HUDEP-2 (cell line): ENCODE measurements around the gene DMPK.
"Not testable (repeated sequence)": the region's sequence is repeated elsewhere in the genome, so short reads cannot be mapped to it uniquely, and the experiment has no call there.

Experiments used
- DNase-seq, 76 experiments: peaks; one replicate each; lab custom pipeline; 2025; ENCODE audit not compliant: unreplicated experiment in 76 of 76; lab: John Stamatoyannopoulos, UW

Gene DMPK

DNA sequence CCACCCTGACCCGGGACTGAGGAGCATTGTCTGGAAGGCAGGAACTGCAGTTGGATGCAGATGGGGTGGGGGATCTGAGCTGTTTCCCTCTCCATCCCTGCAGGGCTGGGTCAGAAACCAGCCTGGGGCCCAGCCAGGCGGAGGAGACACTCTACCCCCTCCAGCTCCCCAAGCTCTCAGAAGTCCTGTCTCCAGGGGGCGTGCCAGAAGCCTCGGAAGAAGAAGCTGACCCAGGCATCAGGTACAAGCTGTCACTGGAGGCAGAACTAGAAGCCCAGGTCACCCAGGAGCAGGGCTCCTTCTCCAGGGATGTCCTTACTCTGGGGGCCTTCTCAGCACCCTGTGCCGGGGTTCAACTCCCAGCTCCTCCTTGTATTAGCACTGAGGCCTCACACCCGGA lies 28.7 kb downstream of the DMPK start:
- peak in 22 of 76 experiments; percentile 7 to 56 (median 30) for DNase-seq

DNA sequence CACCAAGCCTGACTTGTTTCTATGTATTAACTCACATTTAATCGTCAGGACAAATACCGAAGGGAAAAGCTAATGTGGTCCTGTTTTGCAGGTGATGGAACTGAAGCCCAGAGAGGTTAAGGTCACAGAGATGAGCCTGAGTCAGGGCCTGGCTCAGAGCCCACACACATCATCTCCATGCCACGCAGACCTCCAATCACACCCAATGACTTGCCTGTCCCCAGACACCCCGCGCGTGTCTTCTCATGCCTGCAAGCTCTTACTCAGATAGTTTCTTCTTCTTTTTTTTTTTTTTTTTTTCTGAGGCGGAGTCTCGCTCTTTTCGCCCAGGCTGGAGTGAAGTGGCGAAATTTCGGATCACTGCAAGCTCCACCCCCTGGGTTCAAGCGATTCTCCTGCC lies 29.7 kb downstream of the DMPK start:
- no peak for DNase-seq

DNA sequence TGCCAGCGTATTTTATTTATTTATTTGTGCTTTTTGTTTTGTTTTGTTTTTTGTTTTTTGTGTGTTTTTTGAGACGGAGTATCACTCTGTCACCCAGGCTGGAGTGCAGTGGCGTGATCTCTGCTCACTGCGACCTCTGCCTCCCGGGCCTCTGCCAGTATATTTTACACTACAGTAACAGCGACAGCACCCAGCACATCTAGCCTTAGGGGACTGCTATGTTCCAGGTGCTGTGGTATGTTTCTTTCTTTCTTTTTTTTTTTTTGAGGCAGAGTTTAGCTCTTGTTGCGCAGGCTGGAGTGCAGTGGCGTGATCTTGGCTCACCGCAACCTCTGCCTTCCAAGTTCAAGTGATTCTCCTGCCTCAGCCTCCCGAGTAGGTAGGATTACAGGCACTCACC lies 30.8 kb downstream of the DMPK start:
- not testable (repeated sequence) for DNase-seq

DNA sequence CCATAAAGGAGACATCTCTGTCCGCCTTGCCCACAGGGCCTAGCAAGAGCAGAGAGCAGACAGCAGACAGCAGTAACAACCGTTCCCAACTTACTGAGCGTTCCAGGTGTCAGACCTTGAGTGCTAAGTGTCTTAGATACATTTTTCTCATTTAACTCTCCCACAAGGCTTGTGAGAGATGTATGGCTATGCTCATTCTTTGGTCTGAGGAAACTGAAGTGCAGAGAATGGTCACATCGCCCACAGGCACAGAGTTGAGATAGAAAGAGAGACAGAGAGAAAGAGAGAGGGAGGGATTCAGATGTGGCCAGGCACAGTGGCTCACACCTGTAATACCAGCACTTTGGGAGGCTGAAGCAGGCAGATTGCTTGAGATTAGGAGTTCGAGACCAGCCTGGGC lies 34.8 kb downstream of the DMPK start:
- DNase-seq: no peak

DNA sequence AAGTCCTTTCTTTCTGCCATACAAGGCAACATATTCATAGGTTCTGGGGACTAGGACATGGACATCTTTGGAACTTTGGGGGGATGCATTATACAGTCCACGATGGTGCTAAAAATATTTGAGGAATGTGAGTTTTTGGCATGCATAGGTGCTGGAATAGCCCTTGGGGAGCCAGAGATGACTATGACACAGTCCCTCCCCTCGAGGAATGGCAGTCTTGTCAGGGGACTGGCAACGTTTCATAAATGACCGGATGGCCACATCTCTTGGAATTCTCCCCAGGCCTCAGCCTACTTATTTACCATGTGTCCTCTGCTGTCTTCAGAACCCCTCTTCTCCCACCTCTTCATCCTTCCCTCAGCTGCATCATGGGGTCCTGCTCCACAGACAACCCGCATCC lies 35.4 kb downstream of the DMPK start:
- DNase-seq: no peak

DNA sequence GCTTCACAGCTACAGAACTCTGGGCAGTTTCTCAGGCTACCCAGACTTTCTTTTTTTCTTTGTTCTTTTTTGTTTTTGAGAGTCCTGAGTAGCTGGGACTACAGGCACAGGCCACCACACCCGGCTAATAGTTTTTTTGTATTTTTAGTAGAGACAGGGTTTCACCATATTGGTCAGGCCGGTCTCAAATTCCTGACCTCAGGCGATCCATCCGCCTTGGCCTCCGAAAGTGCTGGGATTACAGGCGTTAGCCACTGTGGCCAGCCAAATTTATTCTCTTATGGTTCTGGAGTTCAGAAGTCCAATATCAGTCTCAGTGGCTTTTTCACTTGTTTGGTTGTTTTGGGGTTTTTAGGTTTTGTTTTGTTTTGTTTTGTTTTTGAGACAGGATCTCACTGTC lies 36.7 kb downstream of the DMPK start:
- DNase-seq: no peak

DNA sequence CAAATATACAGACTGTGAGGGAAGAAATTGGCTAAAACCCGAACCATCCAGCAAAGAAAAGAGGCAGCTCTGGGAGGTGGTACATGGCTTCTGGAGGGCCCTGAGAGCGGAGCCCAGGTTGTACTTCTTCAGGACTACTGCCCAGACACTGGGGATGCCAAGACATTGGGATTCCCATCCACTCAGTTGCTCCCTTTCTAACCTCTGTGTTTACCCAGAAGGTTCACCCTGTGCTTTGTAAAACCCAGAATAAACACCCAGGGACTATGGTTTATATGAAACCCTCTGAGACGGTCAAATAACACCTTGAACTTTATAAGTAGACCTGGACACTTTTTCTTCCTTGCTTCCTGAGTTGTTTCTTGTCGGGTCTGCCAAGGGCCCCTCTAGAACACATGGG lies 39.3 kb downstream of the DMPK start:
- DNase-seq: no peak

DNA sequence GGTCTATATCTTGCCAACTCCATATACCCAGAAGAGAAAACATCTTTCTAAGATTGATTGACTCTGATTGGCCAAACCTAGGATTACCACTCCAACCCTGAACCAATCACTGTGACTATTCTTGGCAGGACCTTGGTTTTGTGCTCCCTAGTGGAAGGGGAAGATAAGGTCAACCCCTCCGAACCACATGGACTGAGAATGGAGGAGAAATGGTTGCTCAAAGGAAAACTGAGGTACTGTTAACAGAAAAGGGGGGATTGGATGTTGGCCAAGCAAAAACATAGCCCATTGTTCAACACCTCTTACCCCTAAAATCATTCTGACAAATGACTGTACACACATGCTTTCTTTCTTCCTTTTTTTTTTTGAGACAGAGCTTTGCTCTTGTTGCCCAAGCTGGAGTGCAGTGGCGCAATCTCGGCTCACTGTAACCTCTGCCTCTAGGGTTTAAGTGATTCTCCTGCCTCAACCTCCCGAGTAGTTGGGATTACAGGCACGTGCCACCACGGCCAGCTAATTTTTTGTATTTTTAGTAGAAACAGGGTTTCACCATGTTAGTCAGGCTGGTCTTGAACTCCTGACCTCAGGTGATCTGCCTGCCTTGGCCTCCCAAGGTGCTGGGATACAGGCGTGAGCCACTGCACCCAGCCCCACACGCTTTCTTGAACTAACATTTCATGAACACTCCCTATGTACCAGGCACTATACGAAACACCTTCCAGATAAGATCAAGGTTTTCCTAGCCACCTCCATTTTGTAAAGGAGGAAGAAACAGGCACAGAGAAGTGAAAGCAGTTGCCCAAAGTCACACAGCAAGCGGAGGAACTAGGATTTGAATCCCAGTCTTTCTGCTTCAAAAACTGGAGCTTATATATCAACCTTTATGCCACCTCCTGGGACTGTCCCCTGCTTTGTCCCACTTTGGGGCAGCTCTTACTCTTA lies 42.5 kb downstream of the DMPK start:
- peak in 11 of 76 experiments; percentile 17 to 53 (median 27) for DNase-seq

DNA sequence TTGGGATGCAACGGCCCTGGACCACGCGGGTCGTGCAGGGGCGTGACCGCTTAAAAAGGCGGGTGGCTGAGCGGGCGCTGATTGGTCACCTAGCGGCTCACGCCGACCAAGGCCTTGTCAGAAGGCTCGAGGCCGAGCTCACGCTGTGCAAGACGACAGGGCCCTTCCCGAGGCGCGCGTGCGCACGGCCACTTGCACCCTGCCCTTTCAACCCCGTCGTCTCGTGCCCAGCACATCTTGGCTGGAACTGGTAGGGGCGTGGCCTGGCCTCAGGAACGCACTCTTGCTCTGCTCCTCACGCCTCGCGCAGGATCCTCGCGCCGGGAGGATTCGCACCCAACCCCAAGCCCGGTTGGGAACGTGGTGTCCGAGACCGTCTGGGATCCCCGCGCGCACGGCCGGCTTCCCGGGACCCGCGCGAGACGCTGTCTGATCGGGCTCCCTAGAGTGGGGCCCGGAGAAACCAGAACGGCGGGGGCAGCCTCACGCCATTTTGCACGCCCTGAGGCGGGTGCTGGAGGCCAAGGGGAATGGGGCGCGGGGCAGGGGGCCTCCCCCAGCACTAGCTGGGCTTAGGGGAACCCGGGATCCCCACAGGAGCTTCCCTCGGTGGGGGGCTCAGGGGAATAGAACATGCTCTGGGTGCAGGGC lies 49.0 kb downstream of the DMPK start, which contains the start of gene MEIOSIN:
TSS of gene MEIOSIN (plus strand) at position 280 of the 651 bp plus-strand sequence. CDS start 1,938 bp downstream, outside the sequence.
- DNase-seq: no peak

DNA sequence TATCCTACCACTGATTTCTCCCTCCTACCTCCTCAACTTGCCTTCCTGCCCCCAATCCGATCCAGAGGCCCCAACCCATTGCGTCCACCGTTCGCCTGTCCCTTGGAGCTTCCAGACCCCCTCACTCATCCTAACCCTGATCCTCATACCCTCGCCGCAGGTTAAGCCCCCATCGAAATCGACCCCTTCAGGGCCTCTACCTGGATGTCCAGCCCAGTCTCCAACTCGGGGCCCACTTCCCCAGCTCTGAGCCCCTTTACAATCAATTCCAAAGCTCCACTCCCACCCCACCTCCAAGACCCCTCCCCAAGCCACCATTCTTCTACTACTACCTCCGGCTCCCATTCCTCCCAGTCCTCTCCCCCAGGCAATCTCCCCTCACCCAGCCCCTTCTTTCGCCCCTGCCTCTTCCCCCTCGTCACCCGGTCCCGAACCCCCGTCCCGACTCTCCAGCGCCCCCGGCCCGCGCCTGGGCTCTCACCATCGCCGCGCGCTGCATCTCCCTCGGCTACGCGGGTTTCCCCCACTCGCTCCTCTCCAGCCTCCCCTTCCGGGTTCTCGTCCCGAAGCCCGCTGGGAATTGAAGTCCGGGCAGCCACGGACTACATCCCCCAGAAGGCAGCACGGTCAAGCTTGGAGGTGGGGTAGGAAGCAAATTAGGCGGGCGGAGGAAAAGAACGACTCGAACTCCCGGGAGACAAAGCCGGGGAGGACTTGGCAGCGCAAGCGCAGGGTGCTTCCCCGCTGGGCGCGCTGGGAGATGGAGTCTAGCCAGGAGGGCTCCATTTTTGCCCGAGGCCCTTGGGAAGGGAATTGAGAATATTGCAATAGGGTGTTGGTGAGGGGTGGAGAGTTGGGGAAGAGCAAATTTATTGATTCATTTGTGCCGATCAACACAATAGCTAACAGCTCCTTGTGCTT lies 51.7 kb downstream of the DMPK start, which contains the start of gene FBXO46:
TSS of gene FBXO46 (minus strand) at position 529 of the 921 bp plus-strand sequence. CDS start 17,401 bp downstream, outside the sequence.
- DNase-seq: peak; percentile 37 to 99 (median 98)

DNA sequence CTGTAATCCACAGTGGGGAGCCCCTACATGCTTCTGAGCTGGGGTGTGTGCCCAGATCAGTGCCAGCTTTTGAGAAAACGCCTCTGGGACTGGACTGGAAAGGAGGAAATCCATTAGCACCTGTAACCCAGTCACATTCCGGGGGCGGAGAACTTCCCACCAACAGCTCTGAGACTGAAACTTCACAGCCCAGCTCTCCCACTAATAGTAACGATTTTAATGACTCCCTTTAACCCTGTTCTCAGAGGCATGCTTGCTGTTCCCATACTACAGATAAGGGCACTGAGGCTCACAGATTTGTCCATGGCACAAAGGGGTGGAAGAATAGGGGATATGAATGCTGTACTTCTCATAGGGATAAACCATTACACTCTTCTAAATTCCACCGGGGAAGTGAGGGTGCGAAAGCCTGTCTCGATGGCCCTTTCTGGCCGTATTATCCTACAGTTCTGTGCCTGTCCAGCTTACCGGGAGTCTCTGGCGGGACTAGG lies 52.4 kb downstream of the DMPK start:
- DNase-seq: peak in 1 of 76 experiments; percentile 21

DNA sequence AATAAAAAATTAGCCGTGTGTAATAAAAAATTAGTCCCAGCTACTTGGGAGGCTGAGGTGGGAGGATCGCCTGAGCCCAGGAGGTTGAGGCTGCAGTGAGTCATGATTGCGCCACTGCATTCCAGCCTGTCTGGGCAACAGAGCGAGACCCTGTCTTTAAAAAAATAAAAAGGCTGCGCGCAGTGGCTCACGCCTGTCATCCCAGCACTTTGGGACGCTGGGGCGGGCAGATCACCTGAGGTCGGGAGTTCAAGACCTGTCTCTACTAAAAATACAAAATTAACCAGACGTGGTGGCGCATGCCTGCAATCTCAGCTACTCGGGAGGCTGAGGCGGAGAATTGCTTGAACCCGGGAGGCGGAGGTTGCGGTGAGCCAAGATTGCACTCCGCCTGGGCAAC lies 53.6 kb downstream of the DMPK start:
- not testable (repeated sequence) for DNase-seq

DNA sequence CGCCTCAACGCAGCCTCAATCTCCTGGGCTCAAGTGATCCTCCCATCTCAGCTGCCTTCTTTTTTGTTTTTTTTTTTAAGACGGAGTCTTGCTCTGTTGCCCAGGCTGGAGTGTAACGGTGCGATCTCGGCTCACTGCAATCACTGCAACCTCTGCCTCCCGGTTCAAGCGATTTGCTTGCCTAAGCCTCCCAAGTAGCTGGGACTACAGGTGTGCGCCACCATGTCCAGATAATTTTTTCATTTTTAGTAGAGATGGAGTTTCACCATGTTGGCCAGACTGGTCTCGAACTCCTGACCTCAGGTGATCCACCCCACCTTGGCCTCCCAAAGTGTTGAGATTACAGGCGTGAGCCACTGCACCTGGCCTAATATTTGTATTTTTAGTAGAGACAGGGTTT lies 62.2 kb downstream of the DMPK start:
- not testable (repeated sequence) for DNase-seq
